Superior temporal gyrus (tissue), 1 donor: ENCODE results near the gene ADAMTSL1.

Experiments
- DNase-seq: peaks from one replicate; pipeline ENCODE4 v3.0.0-alpha.2; 2016; ENCODE audit errors: extremely low spot score

ADAMTSL1 gene

GRCh38 chr9:18771763-18772162, 297.8 kb downstream of the ADAMTSL1 start:
- no peak for DNase-seq

- no peak for DNase-seq
These were observed 301.3 kb downstream of the ADAMTSL1 start for GRCh38 chr9:18775241-18775640.

- DNase-seq: no peak
These were observed 302.0 kb downstream of the ADAMTSL1 start for GRCh38 chr9:18775930-18776329.

GRCh38 chr9:18776836-18777820, 303.2 kb downstream of the ADAMTSL1 start:
- DNase-seq: no peak

GRCh38 chr9:18778147-18778546, 304.2 kb downstream of the ADAMTSL1 start:
- no peak for DNase-seq

- DNase-seq: no peak
These were observed 304.9 kb downstream of the ADAMTSL1 start for GRCh38 chr9:18778846-18779245.

- no peak for DNase-seq
These were observed 310.0 kb downstream of the ADAMTSL1 start for GRCh38 chr9:18783909-18784308.

GRCh38 chr9:18785604-18786003, 311.7 kb downstream of the ADAMTSL1 start:
- no peak for DNase-seq

GRCh38 chr9:18786196-18786595, 312.2 kb downstream of the ADAMTSL1 start:
- DNase-seq: no peak

- DNase-seq: no peak
These were observed 313.1 kb downstream of the ADAMTSL1 start for GRCh38 chr9:18786911-18787650.

GRCh38 chr9:18788256-18788655, 314.3 kb downstream of the ADAMTSL1 start:
- no peak for DNase-seq

GRCh38 chr9:18791074-18791473, 317.1 kb downstream of the ADAMTSL1 start:
- no peak for DNase-seq

GRCh38 chr9:18793122-18793521, 319.2 kb downstream of the ADAMTSL1 start:
- DNase-seq: no peak

GRCh38 chr9:18795947-18796671, 322.2 kb downstream of the ADAMTSL1 start:
- no peak for DNase-seq

GRCh38 chr9:18796696-18797270, 322.8 kb downstream of the ADAMTSL1 start:
- DNase-seq: no peak

GRCh38 chr9:18798106-18798505, 324.2 kb downstream of the ADAMTSL1 start:
- DNase-seq: no peak

GRCh38 chr9:18798508-18799290, 324.7 kb downstream of the ADAMTSL1 start:
- no peak for DNase-seq

- DNase-seq: no peak
These were observed 325.5 kb downstream of the ADAMTSL1 start for GRCh38 chr9:18799428-18799827.

GRCh38 chr9:18800579-18800978, 326.6 kb downstream of the ADAMTSL1 start:
- DNase-seq: no peak

GRCh38 chr9:18805386-18805785, 331.4 kb downstream of the ADAMTSL1 start:
- DNase-seq: no peak
